H9 (cell line): Measurements from ENCODE around the gene ANKRD13B. TPM values are rescaled to one million over a fixed set of nuclear protein-coding genes. Genes with fewer than 3 reads are reported as not detected.

ENCODE experiments used
- DNase-seq: peaks from one replicate; pipeline ENCODE4 v3.0.0-alpha.2; 2017
- H2AFZ ChIP-seq: one replicate; pipeline ENCODE4 v1.6.1; 2013; ENCODE audit warnings: mild to moderate bottlenecking, low read length, control low read depth, moderate library complexity
- H2AK5ac ChIP-seq: 2 replicates; pipeline ENCODE4 v1.6.1; 2013; ENCODE audit warnings: low read length, control low read depth, mixed read lengths; ENCODE audit not compliant: insufficient read length
- H2BK120ac ChIP-seq: one replicate; pipeline ENCODE4 v1.6.1; 2013; ENCODE audit warnings: low read depth, mild to moderate bottlenecking, low read length, control low read depth, inconsistent platforms; ENCODE audit not compliant: poor library complexity, severe bottlenecking
- H2BK12ac ChIP-seq: 2 replicates; pipeline ENCODE4 v1.6.1; 2013; ENCODE audit warnings: low read length, control low read depth, mixed read lengths, low read depth; ENCODE audit not compliant: insufficient read length
- H2BK15ac ChIP-seq: 2 replicates; pipeline ENCODE4 v1.6.1; 2013; ENCODE audit warnings: low read depth, low read length, control low read depth
- H2BK20ac ChIP-seq: one replicate; pipeline ENCODE4 v1.6.1; 2013; ENCODE audit warnings: low read depth, mild to moderate bottlenecking, low read length, control low read depth, inconsistent platforms; ENCODE audit not compliant: poor library complexity, severe bottlenecking
- H2BK5ac ChIP-seq: 2 replicates; pipeline ENCODE4 v1.6.1; 2013; ENCODE audit warnings: low read length, control low read depth, mixed read lengths; ENCODE audit not compliant: insufficient read length
- H3K14ac ChIP-seq: 2 replicates; pipeline ENCODE4 v1.6.1; 2013; ENCODE audit warnings: low read length, control low read depth; ENCODE audit not compliant: insufficient read depth
- H3K18ac ChIP-seq: 2 replicates; pipeline ENCODE4 v1.6.1; 2013; ENCODE audit warnings: low read depth, mild to moderate bottlenecking, mixed read lengths, low read length, control low read depth; ENCODE audit not compliant: insufficient read length
- H3K23ac ChIP-seq: 2 replicates; pipeline ENCODE4 v1.6.1; 2013; ENCODE audit warnings: low read length, control low read depth, mixed read lengths, low read depth; ENCODE audit not compliant: insufficient read length
- H3K23me2 ChIP-seq: 2 replicates; pipeline ENCODE4 v1.6.1; 2013; ENCODE audit warnings: low read depth, mild to moderate bottlenecking, mixed read lengths, low read length, control low read depth; ENCODE audit not compliant: insufficient read length, poor library complexity, severe bottlenecking
- H3K27ac ChIP-seq: 2 replicates; pipeline ENCODE4 v1.5.1; 2013; ENCODE audit warnings: low read length, control low read depth, mixed read lengths, low read depth; ENCODE audit not compliant: insufficient read length
- H3K27me3 ChIP-seq: 2 replicates; pipeline ENCODE4 v1.6.1; 2013; ENCODE audit warnings: low read length, control low read depth, inconsistent platforms; ENCODE audit not compliant: insufficient read depth
- H3K4ac ChIP-seq: 2 replicates; pipeline ENCODE4 v1.6.1; 2013; ENCODE audit warnings: low read depth, mild to moderate bottlenecking, control low read depth, inconsistent platforms, low read length, moderate library complexity
- H3K4me1 ChIP-seq: 2 replicates; pipeline ENCODE4 v1.6.1; 2013; ENCODE audit warnings: low read length, control low read depth, inconsistent platforms; ENCODE audit not compliant: insufficient read depth
- H3K4me2 ChIP-seq: 2 replicates; pipeline ENCODE4 v1.6.1; 2013; ENCODE audit warnings: low read length, control low read depth, mixed read lengths; ENCODE audit not compliant: insufficient read length, insufficient read depth
- H3K56ac ChIP-seq: 2 replicates; pipeline ENCODE4 v1.6.1; 2013; ENCODE audit warnings: low read depth, mild to moderate bottlenecking, mixed read lengths, low read length, control low read depth; ENCODE audit not compliant: insufficient read length
- H3K79me1 ChIP-seq: 2 replicates; pipeline ENCODE4 v1.6.1; 2013; ENCODE audit warnings: low read depth, mild to moderate bottlenecking, moderate library complexity, low read length, control low read depth, inconsistent platforms; ENCODE audit not compliant: insufficient read depth, poor library complexity, severe bottlenecking
- H3K79me2 ChIP-seq: 2 replicates; pipeline ENCODE4 v1.6.1; 2013; ENCODE audit warnings: low read length, control low read depth, inconsistent platforms; ENCODE audit not compliant: insufficient read depth
- H3K9ac ChIP-seq: 2 replicates; pipeline ENCODE4 v1.6.1; 2013; ENCODE audit warnings: low read length, control low read depth, mixed read lengths; ENCODE audit not compliant: insufficient read length; ENCODE audit errors: extremely low read depth
- H3K9me3 ChIP-seq: one replicate; pipeline ENCODE4 v1.6.1; 2013; ENCODE audit warnings: low read depth, low read length, inconsistent platforms; ENCODE audit not compliant: control insufficient read depth
- H3T11ph ChIP-seq: one replicate; pipeline ENCODE4 v1.6.1; 2013; ENCODE audit warnings: mild to moderate bottlenecking, low read length, control low read depth, inconsistent platforms
- H4K20me1 ChIP-seq: one replicate; pipeline ENCODE4 v1.6.1; 2013; ENCODE audit not compliant: control insufficient read depth, insufficient read length, insufficient read depth
- H4K5ac ChIP-seq: 2 replicates; pipeline ENCODE4 v1.6.1; 2013; ENCODE audit warnings: low read depth, mild to moderate bottlenecking, mixed read lengths, low read length, control low read depth; ENCODE audit not compliant: insufficient read length
- H4K8ac ChIP-seq: replicated peaks from 2 replicates; pipeline ENCODE4 v1.6.1; 2013; ENCODE audit warnings: low read length, control low read depth, mixed read lengths, low read depth; ENCODE audit not compliant: insufficient read length
- H4K91ac ChIP-seq: 2 replicates; pipeline ENCODE4 v1.6.1; 2013; ENCODE audit warnings: low read depth, mild to moderate bottlenecking, moderate library complexity, mixed read lengths, low read length, control low read depth; ENCODE audit not compliant: insufficient read length
- H3K27ac Mint-ChIP-seq, 3 experiments: 2 replicates in 2 of 3; 3 replicates in 1 of 3; pipeline ENCODE4 v1.8.0; 2020 to 2021; ENCODE audit warnings: mixed read lengths in 3 of 3, mild to moderate bottlenecking in 1 of 3, moderate library complexity in 1 of 3
- H3K27me3 Mint-ChIP-seq: 2 replicates; pipeline ENCODE4 v1.8.0; 2021; ENCODE audit warnings: low read depth, mild to moderate bottlenecking, moderate library complexity, mixed read lengths
- H3K36me3 Mint-ChIP-seq, 3 experiments: 2 replicates in 2 of 3; 3 replicates in 1 of 3; pipeline ENCODE4 v1.8.0; 2020 to 2021; ENCODE audit warnings: low read depth in 3 of 3, mixed read lengths in 3 of 3; ENCODE audit not compliant: insufficient read depth in 1 of 3
- H3K4me1 Mint-ChIP-seq, 2 experiments: 2 replicates each; pipeline ENCODE4 v1.8.0; 2020; ENCODE audit warnings: mixed read lengths in 2 of 2
- H3K4me3 Mint-ChIP-seq, 2 experiments: 2 replicates in 1 of 2; 3 replicates in 1 of 2; pipeline ENCODE4 v1.8.0; 2020 to 2021; ENCODE audit warnings: mild to moderate bottlenecking in 2 of 2, mixed read lengths in 2 of 2, moderate library complexity in 1 of 2
- H3K9me3 Mint-ChIP-seq, 2 experiments: 2 replicates in 1 of 2; 3 replicates in 1 of 2; pipeline ENCODE4 v1.8.0; 2020; ENCODE audit warnings: mild to moderate bottlenecking in 2 of 2, mixed read lengths in 2 of 2, moderate library complexity in 1 of 2
- CTCF ChIP-seq: fragments of 200-600 bp; sonication (generic); conservative IDR thresholded peaks from 3 replicates; pipeline ENCODE4 v1.8.0; 2021; ENCODE audit warnings: antibody characterized with exemption, mild to moderate bottlenecking
- WGBS: extraction: QIAGEN DNeasy Blood & Tissue Kit; methylation state at CpG from one replicate; pipeline ENCODE4 v1.1.7; 2013; ENCODE audit warnings: missing lambda C conversion rate, low lambda C conversion rate, mixed read lengths; ENCODE audit not compliant: insufficient read length; ENCODE audit errors: extremely low coverage; 5-methylcytosine and 5-hydroxymethylcytosine counted together
- total RNA-seq: library from RNA; stranded (reverse); gene quantifications from 2 replicates; pipeline ENCODE4 v1.2.1, GENCODE V29; 2021

The ANKRD13B gene
- total RNA-seq, 1 experiment from 2014 or later = 24.2 TPM

GRCh38 chr17:29567304-29567553 lies 25.7 kb upstream of the ANKRD13B start:
- Histone ChIP-seq H4K91ac (no peak overlapping the region), H3K14ac (no peak overlapping the region), H3K9me3 (no peaks in the 10 kb centered on the region), H2BK120ac (no peak overlapping the region), H3K27ac (no peak overlapping the region), H4K20me1 (no peaks in the 10 kb centered on the region), H2BK5ac (no peak overlapping the region), H3K56ac (no peak overlapping the region), H4K5ac (no peak overlapping the region), H3K4me2 (peak overlapping the region; percentile 64), H3K23me2 (peaks cover 21% of the 10 kb centered on the region), H3K4ac (no peak overlapping the region), H3K23ac (no peak overlapping the region), H3K79me1 (no peaks in the 10 kb centered on the region), H4K8ac (no peak overlapping the region), H3K9ac (no peak overlapping the region), H3K4me1 (no peaks in the 10 kb centered on the region), H2BK15ac (no peak overlapping the region), H2BK20ac (no peak overlapping the region), H3T11ph (no peak overlapping the region), H3K18ac (no peak overlapping the region), H2AK5ac (no peak overlapping the region), H3K27me3 (peaks cover 8% of the 10 kb centered on the region; the same call in 1 of the 2 replicates), H2AFZ (no peak overlapping the region), H3K79me2 (no peaks in the 10 kb centered on the region), H2BK12ac (no peak overlapping the region)
- Mint-ChIP-seq H3K9me3 (no peaks in the 10 kb centered on the region; a peak in 1 of 5 replicates), H3K27ac (no peak overlapping the region), H3K36me3 (peaks cover 0 to 7% (median 5%) of the 10 kb centered on the region in 3 experiments; a peak in 5 of 7 replicates), H3K4me1 (peaks cover 13 to 16% of the 10 kb centered on the region in 2 experiments), H3K27me3 (peaks cover 55% of the 10 kb centered on the region), H3K4me3 (peak overlapping the region; percentile 81 to 90)
- no CpG with 5 or more reads among the region's 27 CpGs for WGBS
- DNase-seq = no peak
- TF ChIP-seq CTCF = no peak
